GM12874 (cell line): Measurements from ENCODE around the gene ERGIC1.

Source experiments
- TF ChIP-seq, protein P1 (sequence below): IDR thresholded peaks from 2 replicates; pipeline ENCODE4 v1.5.1; 2011; ENCODE audit warnings: low read depth, mild to moderate bottlenecking, control low read depth, low read length, moderate library complexity; ENCODE audit not compliant: insufficient read depth

The ERGIC1 gene

DNA sequence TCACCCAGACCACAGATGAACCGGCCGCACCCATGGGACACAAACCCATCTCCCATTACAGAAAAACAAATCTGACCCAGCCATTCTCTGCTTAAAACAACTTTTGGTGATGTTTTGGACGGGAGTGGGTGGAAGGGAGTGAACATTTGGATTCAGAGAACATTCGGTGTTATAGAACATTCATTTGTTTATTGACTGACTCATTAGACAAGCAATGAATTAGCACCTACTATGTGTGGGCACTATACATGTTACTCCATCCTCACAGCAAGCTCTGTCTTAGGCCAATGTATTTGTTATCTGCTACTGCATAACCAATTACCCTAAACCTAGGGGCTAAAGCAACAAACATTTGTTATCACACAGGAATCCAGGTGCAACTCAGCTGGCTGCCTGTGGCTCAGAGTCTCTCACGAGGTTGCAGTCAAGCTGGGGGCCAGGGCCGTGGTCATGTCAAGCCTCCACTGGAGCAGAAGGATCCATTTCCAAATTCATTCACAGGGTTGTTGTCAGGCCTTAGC, 5.1 kb upstream of the ERGIC1 start:
- TF ChIP-seq, protein P1, sequence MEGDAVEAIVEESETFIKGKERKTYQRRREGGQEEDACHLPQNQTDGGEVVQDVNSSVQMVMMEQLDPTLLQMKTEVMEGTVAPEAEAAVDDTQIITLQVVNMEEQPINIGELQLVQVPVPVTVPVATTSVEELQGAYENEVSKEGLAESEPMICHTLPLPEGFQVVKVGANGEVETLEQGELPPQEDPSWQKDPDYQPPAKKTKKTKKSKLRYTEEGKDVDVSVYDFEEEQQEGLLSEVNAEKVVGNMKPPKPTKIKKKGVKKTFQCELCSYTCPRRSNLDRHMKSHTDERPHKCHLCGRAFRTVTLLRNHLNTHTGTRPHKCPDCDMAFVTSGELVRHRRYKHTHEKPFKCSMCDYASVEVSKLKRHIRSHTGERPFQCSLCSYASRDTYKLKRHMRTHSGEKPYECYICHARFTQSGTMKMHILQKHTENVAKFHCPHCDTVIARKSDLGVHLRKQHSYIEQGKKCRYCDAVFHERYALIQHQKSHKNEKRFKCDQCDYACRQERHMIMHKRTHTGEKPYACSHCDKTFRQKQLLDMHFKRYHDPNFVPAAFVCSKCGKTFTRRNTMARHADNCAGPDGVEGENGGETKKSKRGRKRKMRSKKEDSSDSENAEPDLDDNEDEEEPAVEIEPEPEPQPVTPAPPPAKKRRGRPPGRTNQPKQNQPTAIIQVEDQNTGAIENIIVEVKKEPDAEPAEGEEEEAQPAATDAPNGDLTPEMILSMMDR = no peak

DNA sequence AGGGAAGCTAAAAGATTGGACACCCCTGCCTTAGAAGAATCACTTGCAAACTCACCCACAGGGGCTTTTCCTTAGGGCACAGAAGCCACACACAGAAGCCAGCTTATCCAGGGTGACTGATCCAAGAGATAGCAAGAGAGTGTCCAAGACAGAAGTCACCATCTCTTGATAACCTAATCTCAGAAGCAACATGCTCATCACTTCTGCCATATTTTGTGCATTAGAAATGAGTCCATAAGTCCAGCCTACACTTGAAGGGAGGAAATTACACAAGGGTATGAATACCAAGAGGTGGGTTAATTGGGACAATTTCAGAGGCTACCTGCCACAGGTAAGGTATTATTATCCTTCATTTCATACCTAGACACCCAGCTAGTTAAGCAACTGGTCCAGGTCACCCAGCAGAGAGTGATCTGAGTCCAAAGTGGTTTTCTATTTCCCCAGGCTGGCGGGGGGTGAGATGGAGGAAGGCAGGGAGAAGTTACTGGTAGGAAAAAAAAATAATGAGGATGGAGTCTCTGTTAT, 3.7 kb upstream of the ERGIC1 start:
- TF ChIP-seq, protein P1 = no peak

DNA sequence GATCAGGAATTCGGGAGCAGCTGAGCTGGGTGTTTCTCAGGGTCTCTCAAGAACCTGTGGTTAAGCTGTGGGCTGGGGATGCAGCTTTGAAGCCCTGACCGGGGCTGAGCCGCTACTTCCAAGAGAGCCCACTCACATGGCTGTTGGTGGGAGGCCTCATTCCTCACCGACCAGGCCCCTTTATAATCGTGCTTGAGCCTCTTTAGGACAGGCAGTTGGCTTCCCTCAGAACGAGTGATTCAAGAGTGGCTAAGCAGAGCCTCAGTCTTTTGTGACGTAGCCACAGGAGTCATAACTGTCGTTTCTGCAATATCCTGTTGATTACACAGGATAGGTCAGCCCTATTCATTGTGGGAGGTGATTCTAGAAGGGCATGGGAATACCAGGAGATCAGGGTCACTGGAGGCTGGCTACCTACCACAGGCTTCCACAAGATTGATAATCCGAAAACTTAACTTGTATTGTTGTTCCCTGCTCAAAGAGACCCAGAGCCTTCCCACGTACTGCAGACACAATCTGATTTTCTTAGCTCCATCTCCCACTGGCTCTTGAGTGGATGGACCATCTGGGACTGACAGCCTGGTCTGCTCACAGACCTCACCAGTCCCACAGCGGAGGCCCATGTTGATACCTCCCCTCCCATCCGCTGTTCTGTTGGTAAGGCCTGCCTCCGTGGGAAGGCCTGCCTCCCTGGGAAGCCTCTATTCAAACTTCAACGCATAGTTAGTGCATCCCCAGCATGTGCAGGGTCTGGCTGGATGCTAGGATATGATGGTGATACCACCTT, 3.0 kb upstream of the ERGIC1 start:
- TF ChIP-seq, protein P1 = no peak

DNA sequence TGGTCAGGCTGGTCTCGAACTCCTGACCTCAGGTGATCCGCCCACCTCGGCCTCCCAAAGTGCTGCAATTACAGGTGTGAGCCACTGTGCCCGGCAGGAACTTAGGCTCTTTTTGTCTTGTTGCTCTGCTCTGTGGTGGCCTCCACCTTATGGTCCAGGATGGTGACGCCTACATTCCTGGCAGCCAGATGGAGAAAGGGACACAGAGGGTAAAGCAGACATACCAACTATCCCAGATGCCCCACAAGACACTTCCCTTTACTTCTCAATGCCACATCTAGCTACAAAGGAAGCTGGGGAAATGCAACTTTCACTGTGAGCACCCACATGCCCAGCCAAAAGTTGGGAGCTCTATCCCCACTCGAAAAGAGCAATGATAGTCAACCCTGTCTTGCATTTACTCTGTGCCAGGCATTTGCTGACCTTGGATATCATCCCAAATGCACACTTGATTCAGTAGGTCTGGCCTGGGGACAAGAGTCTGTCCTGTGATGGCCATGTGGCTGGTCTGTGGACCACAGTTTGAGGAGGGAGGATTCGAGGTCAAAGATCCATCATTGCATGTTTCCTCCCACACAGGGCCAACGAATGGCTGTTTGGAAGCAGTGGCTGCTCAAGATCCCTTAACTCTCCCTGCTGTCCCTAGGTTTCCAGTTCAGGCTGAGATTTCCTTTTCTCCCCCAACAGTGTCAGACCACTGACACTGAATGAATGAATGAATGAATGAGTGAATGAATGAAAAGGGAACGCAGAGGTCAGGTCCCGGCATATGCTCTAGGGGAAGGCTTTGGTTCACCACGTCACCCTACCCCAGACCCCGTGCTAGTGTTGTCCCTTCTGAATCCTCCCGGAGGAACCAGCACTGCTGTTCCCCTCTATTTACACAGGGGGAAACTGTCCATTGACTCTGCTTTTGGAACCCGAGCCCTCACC, 1.4 kb upstream of the ERGIC1 start:
- TF ChIP-seq, protein P1 = no peak

DNA sequence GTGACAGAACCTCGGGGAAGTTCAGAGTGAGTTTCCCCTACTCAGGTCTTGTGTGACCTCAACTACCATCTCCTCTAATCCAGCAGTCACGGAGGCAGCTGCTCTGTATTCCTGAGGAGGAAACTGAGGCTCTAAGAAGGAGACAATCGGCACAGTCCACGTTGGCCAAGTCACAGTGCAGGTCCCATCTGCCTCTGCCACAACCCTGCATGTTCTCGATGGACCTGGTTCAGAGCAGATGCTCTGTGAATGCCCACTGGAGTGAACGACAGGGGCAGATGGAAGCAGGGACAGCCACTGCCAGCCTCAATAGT, 722 bp upstream of the ERGIC1 start:
- TF ChIP-seq, protein P1 = no peak

DNA sequence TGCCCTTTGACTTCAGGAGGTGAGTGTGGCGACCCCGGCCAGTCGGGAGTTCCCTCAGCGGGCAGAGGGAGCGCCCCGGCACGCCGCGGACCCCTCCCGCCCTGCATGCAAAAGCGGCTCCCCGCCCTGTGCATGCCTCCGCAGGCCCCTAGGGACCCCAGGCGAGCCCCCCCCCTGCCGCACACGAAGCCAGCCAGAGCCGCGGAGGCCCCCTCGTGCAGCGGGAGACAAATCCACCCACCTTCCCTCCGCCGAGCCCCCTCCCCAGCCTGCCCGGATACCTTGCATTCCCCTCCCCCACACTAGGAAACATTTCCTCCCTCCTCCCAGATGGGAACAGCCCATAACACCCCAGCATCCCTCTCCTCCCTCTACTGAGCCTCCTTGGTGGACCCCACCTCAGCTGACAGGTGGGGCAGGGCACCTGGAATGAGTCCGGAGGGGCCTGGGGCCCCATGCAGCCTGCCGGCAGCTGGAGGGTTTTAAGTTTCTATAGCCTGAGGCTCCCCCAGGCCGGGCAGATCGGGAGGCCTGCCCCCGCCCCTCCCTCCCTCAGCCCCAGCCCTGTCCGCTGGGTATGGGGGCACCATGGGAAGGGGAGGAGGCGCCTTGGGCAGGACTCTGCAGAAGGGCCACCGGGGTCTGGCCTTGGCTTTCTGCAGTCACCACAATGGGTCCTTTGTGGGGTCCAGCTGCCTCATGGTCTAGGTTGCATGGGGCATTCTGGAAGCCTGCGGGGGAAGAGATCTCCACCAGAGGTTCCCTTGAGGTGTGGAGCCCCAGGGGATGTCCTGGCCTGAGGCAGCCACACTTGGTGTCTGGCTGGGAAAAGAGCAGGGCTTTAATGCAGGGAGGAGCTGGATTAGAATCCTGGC, 601 bp downstream of the ERGIC1 start:
- TF ChIP-seq, protein P1 = no peak
